Endodermal cell (in vitro differentiated cells): Measurements from ENCODE around the gene ZSWIM6. TPM values are rescaled to one million over a fixed set of nuclear protein-coding genes. Genes with fewer than 3 reads are reported as not detected.

ENCODE experiments used
- DNase-seq: peaks from one replicate; pipeline ENCODE4 v3.0.0-alpha.2; 2017
- H3K27ac ChIP-seq: 2 replicates; pipeline ENCODE4 v1.5.1; 2013; ENCODE audit warnings: mild to moderate bottlenecking, low read depth, low read length, moderate library complexity
- H3K27me3 ChIP-seq: 2 replicates; pipeline ENCODE4 v1.6.1; 2013; ENCODE audit warnings: mild to moderate bottlenecking, low read length, moderate library complexity; ENCODE audit not compliant: insufficient read depth, control insufficient read depth, poor library complexity, severe bottlenecking
- H3K36me3 ChIP-seq: 2 replicates; pipeline ENCODE4 v1.7.0; 2013; ENCODE audit warnings: mild to moderate bottlenecking, low read length, moderate library complexity; ENCODE audit not compliant: control insufficient read depth, insufficient read depth
- H3K4me1 ChIP-seq: one replicate; pipeline ENCODE4 v1.7.0; 2013; ENCODE audit warnings: low read length; ENCODE audit not compliant: control insufficient read depth, insufficient read depth
- H3K4me3 ChIP-seq: 2 replicates; pipeline ENCODE4 v1.5.1; 2013; ENCODE audit warnings: mild to moderate bottlenecking, low read length, moderate library complexity
- H3K9ac ChIP-seq: 2 replicates; pipeline ENCODE4 v1.6.1; 2013; ENCODE audit warnings: mild to moderate bottlenecking, low read length, moderate library complexity; ENCODE audit not compliant: poor library complexity, severe bottlenecking; ENCODE audit errors: extremely low read depth
- H3K9me3 ChIP-seq: 2 replicates; pipeline ENCODE4 v1.6.1; 2013; ENCODE audit warnings: mild to moderate bottlenecking, low read length, moderate library complexity; ENCODE audit not compliant: control insufficient read depth
- H3K27ac Mint-ChIP-seq: 2 replicates; pipeline ENCODE4 v1.8.0; 2020; ENCODE audit warnings: mixed read lengths
- H3K27me3 Mint-ChIP-seq: 2 replicates; pipeline ENCODE4 v1.8.0; 2021; ENCODE audit warnings: mild to moderate bottlenecking, mixed read lengths; ENCODE audit not compliant: insufficient read depth
- H3K36me3 Mint-ChIP-seq: 2 replicates; pipeline ENCODE4 v1.8.0; 2020; ENCODE audit warnings: low read depth, mixed read lengths
- H3K4me1 Mint-ChIP-seq: 2 replicates; pipeline ENCODE4 v1.8.0; 2020; ENCODE audit warnings: mixed read lengths
- H3K4me3 Mint-ChIP-seq: 2 replicates; pipeline ENCODE4 v1.8.0; 2020; ENCODE audit warnings: mild to moderate bottlenecking, moderate library complexity, mixed read lengths
- H3K9me3 Mint-ChIP-seq: 2 replicates; pipeline ENCODE4 v1.8.0; 2020; ENCODE audit warnings: mild to moderate bottlenecking, mixed read lengths
- WGBS, 2 experiments: methylation state at CpG; one replicate each; pipeline versions ENCODE4 v1.1.5 to v1.1.7; 2013; ENCODE audit warnings: missing lambda C conversion rate in 2 of 2, mixed read lengths in 1 of 2; ENCODE audit not compliant: insufficient coverage in 1 of 2, insufficient read length in 1 of 2; 5-methylcytosine and 5-hydroxymethylcytosine counted together
- total RNA-seq, 2 donors: library from RNA; stranded (reverse); fragmentation: NEBNext Ultra II Directional in 1 of 2; extraction: Animal tissue kit (Norgen Biotek cat#: 25700) in 1 of 2; gene quantifications; 2 replicates in 1 of 2; 3 replicates in 1 of 2; pipeline ENCODE4 v1.2.1, GENCODE V29; 2021
- TF ChIP-seq, protein P1 (sequence below): fragments of 200-600 bp; sonication (generic); conservative IDR thresholded peaks from 2 replicates; pipeline ENCODE4 v1.5.0; 2021; ENCODE audit warnings: antibody characterized with exemption, mild to moderate bottlenecking

Gene ZSWIM6
- total RNA-seq, 2 donors from 2014 or later = 18.1 to 18.8 TPM

DNA sequence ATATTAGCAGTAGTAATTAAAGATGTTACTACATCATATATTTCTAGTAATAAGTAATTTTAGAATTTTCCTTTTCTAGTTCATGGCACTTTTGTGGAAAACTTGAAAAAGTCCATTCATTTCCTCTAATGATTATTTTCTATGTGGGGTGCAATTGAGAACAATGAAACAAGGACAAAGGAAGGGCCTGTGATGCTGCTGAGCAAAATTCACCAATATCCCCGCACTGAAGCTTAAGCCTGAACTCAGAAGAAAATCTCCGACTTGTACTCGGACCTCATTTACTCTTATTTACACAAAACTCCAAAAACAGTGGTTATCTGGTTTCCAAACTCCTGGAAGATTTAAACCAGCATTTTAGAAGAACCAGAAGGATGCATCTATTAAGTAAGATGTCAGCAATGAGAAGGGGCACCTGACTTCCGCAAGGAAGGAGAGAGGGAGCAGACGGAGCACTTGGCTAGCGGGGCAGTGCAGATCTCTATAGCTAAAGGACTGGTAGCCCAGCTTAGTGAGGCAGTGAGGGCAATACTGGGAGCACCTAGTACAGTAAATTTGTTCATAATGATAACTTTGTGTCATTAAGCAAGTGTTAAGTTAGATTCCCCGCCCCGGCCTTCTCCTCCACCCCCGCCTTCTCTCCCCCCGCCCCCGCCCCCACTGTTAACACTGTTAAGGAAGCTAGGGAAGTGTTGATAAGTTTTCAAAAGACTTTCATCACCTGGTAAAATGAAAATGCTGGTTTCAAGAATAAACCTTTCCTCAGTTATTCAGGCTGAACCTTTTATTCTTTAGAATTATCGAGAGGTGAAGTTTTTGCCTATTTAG lies 123.3 kb downstream of the ZSWIM6 start:
- DNase-seq = peak; percentile 67
- no peaks in the 10 kb centered on the region for H3K27me3 ChIP-seq
- H3K4me3 Mint-ChIP-seq = peak overlapping the region; percentile 22
- H3K27ac ChIP-seq = no peak overlapping the region
- peaks cover 3% of the 10 kb centered on the region for H3K4me1 ChIP-seq
- no peak overlapping the region for H3K4me3 ChIP-seq
- H3K27me3 Mint-ChIP-seq = no peaks in the 10 kb centered on the region
- peaks cover 12% of the 10 kb centered on the region for H3K4me1 Mint-ChIP-seq
- TF ChIP-seq, protein P1, sequence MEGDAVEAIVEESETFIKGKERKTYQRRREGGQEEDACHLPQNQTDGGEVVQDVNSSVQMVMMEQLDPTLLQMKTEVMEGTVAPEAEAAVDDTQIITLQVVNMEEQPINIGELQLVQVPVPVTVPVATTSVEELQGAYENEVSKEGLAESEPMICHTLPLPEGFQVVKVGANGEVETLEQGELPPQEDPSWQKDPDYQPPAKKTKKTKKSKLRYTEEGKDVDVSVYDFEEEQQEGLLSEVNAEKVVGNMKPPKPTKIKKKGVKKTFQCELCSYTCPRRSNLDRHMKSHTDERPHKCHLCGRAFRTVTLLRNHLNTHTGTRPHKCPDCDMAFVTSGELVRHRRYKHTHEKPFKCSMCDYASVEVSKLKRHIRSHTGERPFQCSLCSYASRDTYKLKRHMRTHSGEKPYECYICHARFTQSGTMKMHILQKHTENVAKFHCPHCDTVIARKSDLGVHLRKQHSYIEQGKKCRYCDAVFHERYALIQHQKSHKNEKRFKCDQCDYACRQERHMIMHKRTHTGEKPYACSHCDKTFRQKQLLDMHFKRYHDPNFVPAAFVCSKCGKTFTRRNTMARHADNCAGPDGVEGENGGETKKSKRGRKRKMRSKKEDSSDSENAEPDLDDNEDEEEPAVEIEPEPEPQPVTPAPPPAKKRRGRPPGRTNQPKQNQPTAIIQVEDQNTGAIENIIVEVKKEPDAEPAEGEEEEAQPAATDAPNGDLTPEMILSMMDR = no peak
- 63 to 65% methylated on average over 5 to 7 of the region's 12 CpGs for WGBS, 2 experiments
- H3K36me3 Mint-ChIP-seq = no peaks in the 10 kb centered on the region
- H3K27ac Mint-ChIP-seq = peak overlapping the region; percentile 54
- H3K9me3 Mint-ChIP-seq = no peaks in the 10 kb centered on the region
- H3K36me3 ChIP-seq = no peaks in the 10 kb centered on the region
- no peak overlapping the region for H3K9ac ChIP-seq
- H3K9me3 ChIP-seq = no peaks in the 10 kb centered on the region

DNA sequence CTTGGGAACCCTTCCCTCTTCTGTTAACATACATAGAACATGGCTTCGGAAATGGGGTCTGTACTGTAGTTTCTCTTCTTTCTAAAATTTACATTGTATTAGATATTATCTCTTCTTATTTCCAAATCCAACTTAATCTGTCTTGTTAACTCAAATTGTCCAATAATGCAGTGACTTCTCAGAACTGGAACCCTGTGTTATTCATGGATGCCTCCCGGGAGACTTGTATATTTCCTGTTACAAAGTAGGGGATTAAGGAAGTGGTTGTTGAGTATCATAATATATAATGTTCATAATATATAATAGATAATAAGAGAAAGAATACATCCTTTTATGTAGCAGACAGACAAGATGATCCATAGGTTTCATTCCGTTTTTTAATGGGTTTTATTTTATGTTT lies 128.4 kb downstream of the ZSWIM6 start:
- Histone ChIP-seq H3K9me3 (no peaks in the 10 kb centered on the region), H3K27ac (no peak overlapping the region), H3K27me3 (no peaks in the 10 kb centered on the region), H3K9ac (no peak overlapping the region), H3K4me1 (peaks cover under 1% of the 10 kb centered on the region), H3K4me3 (no peak overlapping the region), H3K36me3 (no peaks in the 10 kb centered on the region)
- H3K4me3 Mint-ChIP-seq = no peak overlapping the region
- TF ChIP-seq, protein P1 = no peak
- WGBS, 2 experiments = 90% methylated on average over 2 of the region's 3 CpGs; no CpG with 5 or more reads in 1 of the 2 experiments
- peaks cover 21% of the 10 kb centered on the region for H3K4me1 Mint-ChIP-seq
- H3K27me3 Mint-ChIP-seq = no peaks in the 10 kb centered on the region
- H3K27ac Mint-ChIP-seq = no peak overlapping the region
- DNase-seq = no peak
- H3K36me3 Mint-ChIP-seq = no peaks in the 10 kb centered on the region
- no peaks in the 10 kb centered on the region for H3K9me3 Mint-ChIP-seq

DNA sequence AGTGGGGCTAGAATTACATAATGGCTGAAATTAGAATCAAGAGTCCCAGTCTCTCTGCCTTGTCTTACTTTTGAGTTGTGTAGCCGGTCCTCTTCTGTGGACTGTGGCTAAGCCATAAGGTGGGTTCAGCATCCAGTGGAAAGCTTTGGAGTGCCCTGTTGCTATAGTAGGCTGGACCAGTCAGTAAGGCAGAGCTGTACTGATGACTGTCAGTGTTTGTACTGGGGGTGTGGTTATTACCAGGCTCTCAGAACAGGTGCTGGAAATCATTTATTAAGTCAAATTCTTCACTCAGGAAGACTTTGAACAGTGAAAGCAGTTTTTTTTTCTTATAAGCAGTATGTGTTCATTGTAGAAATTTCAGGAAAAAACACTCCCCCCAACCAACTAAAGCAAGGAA lies 129.4 kb downstream of the ZSWIM6 start:
- H3K27ac Mint-ChIP-seq = no peak overlapping the region
- 90% methylated on average over 1 of the region's 1 CpG; no CpG with 5 or more reads in 1 of the 2 experiments for WGBS, 2 experiments
- Histone ChIP-seq H3K4me1 (no peaks in the 10 kb centered on the region), H3K9ac (no peak overlapping the region), H3K36me3 (no peaks in the 10 kb centered on the region), H3K9me3 (no peaks in the 10 kb centered on the region), H3K27me3 (no peaks in the 10 kb centered on the region), H3K27ac (no peak overlapping the region), H3K4me3 (no peak overlapping the region)
- no peaks in the 10 kb centered on the region for H3K36me3 Mint-ChIP-seq
- TF ChIP-seq, protein P1 = no peak
- H3K27me3 Mint-ChIP-seq = no peaks in the 10 kb centered on the region
- no peaks in the 10 kb centered on the region for H3K9me3 Mint-ChIP-seq
- DNase-seq = no peak
- H3K4me1 Mint-ChIP-seq = peaks cover 15% of the 10 kb centered on the region
- no peak overlapping the region for H3K4me3 Mint-ChIP-seq
